Epithelial cell of alveolus of lung (primary cell): ENCODE data around the gene CTTN. TPM values are rescaled to one million over a fixed set of nuclear protein-coding genes. Genes with fewer than 3 reads are reported as not detected.

ENCODE experiments used
- total RNA-seq: library from RNA; depleted of rRNA; stranded (reverse); fragments of >200 nt; gene quantifications from 2 replicates; pipeline ENCODE4 v1.2.1, GENCODE V29; 2015

The CTTN gene
- 108 and 126 TPM in 2 replicates for total RNA-seq

DNA sequence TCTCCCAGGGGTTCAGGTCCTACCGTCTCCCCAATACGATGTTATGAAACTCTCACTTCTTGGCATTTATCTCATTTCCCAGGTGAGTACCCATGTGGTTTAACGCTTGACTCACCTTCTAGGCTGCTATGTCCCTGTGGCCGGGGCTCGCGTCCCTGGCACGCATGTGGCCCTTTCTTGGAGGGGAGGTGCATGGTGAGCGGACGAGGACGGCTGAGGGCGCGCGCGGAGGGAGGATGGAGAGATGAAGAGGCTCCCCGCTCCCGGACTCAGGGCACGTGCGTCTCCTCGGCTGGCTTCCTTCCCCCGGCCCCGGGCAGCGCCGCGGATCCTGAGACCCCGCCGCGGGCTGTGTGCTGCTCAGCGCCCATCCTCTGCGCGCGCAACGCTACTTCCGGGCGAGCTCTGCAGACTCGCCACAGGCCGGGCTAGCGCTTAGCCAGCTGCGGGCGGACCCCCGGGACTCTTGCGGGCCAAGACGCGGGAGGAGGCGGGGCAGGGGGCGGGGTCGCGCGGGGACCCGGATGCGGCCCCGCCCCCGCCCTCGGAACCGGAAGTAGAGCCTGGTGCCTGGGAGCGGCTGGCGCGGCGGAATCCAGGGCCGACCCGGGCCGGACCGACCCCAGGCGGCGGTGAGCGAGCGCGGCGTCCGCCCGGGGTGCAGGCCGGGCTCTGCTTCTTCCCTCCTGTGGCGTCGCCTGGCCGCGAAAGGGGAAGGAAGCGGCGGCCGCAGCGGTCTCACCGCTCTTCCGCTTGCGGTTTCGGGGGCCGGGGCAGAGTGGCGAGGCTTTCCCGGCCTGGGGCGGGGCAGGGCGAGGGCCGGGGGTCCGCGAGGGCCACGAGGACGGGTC lies at the start of gene CTTN:
Gene CTTN (plus strand): TSS at position 547 of the 851 bp plus-strand sequence. CDS start 8,769 bp downstream, outside the sequence.

Other genes starting within 250 kb of the CTTN start
- gene FADD, start 195.2 kb upstream of the CTTN start, total RNA-seq = 32.4 and 39.3 TPM in 2 replicates
- 20.7 and 27.4 TPM in 2 replicates for gene PPFIA1, start 127.8 kb upstream of the CTTN start, total RNA-seq